Measurements from ENCODE around the gene TRIM5.

Gene TRIM5

DNA sequence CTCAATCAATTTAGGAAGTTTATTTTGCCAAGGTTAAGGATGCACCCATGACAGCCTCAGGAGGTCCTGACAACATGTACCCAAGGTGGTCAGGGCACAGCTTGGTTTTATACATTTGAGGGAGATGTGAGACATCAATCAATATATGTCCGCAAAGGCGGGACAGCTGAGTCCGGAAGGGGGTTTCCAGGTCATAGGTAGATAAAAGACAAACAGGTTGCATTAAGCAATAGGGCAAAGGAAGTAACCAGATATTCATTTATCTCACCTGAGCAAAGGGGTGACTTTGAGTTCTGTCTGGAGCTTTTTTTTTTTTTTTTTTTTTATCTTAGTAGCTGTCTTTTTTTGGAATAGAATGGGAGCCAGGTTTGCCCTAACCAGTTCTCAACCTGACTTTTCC, 62.1 kb downstream of the TRIM5 start:
- no peak for DNase-seq

DNA sequence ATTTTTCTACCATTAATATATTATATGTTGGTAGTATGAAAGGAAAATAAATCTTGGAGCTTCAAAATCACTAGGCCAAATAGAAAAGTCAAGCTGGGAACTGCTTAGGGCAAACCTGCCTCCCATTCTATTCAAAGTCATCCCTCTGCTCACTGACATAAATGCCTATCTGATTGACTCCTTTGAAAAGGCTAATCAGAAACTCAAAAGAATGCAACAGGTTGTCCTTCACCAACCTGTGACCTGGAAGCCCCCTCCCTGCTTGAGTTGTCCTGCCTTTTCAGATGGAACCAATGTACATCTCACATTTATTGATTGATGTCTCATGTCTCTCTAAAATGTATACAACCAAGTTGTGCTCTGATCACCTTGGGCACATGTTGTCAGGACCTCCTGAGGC, 63.3 kb downstream of the TRIM5 start:
- no peak for DNase-seq

DNA sequence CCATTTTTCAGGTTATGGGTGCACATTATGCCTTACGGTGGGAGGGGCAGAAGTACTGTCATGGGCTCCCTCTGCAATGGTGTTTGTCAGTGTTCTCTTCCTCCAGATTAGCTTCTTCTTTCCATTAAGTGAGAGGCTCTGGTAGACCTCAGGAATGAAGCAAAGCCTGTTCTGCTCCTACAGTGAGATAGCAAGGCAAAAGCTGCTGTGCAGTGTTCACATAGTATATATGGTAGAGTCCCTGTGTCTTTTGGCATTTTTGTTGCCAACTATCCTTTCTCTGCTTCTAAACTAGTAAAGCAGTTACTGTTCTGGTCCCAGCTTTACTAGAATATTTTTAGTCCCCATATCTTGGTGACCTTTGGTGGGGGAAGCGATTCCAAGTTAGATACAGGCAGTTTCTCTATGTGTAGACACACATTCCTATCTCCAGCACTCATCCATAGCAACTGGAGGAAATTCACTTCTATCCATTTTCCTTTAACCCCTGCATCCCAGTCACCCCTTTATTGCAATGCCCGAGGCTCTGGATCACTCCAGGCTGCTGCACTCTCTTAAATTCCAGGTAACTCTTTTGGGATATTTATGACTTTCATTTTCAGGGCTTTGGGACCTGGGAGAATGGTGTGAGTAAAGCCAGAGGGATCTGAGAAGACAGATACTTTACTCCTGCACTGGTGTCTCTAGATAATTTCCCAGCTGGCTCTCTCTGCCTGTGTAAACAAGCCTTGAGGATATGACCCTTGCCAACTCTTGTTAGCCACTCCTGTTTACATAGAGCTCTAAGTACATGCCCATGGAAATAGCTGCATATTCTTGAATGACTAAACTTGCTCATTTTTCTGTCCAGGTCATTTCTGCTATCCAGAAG, 64.0 kb downstream of the TRIM5 start:
- DNase-seq: no peak

DNA sequence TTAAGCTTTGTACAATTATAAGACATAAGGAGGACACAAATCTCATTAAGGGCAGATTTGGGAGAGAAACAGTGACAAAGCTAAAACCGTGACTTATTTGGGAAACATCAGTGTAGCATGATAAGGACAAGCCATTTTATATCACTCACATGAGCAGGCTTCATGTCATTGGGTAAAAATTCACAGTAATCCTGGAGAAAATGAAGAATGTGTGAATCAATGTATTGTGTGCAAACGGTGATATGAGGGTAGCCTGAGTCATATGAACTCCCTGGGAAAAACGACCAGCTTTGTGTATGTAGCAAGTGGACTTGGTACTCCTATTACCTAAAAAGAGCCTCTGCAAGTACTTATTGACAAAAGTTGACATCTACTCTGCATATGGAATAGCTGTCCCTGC, 66.1 kb downstream of the TRIM5 start:
- DNase-seq: no peak

Measured in GOT3 (cell line).